IMR-90 (cell line): ENCODE results near the gene ADAM17. TPM values are rescaled to one million over a fixed set of nuclear protein-coding genes. Genes with fewer than 3 reads are reported as not detected.

Source experiments
- ATAC-seq: fragments of 200-7000 bp; cut with Tn5 transposase; 2 replicates; pipeline ENCODE4 v1.9.1; 2020; ENCODE audit warnings: low read depth, mild to moderate bottlenecking, moderate library complexity
- BruUV-seq: library from RNA; stranded (reverse); fragments of 400-500 nt; replicated peaks from 2 replicates; lab custom pipeline; 2021; lab: Mats Ljungman, UMichigan
- CTCF ChIA-PET: fragments of 300-600 bp; formaldehyde crosslinking; extraction: SDS; loops from one replicate; lab custom pipeline; 2021; ENCODE audit warnings: antibody characterized with exemption; lab: Yijun Ruan, JAX
- POLR2A ChIA-PET: fragments of 300-600 bp; sonication (Branson Sonifier 250); formaldehyde crosslinking; loops from one replicate; lab custom pipeline; 2022; ENCODE audit warnings: antibody characterized with exemption; ENCODE audit not compliant: unreplicated experiment; lab: Charles Lee
- DNase-seq: peaks from one replicate; pipeline ENCODE4 v3.0.0; 2013
- H2AFZ ChIP-seq: replicated peaks from 2 replicates; pipeline ENCODE3; 2013; ENCODE audit warnings: low read length, mild to moderate bottlenecking; ENCODE audit not compliant: poor library complexity
- H2AK5ac ChIP-seq: 2 replicates; pipeline ENCODE4 v1.6.1; 2013; ENCODE audit warnings: low read depth, low read length, inconsistent platforms
- H2AK9ac ChIP-seq: replicated peaks from 2 replicates; pipeline ENCODE3; 2013; ENCODE audit warnings: mild to moderate bottlenecking, low read depth, low read length, moderate library complexity; ENCODE audit not compliant: poor library complexity
- H2BK120ac ChIP-seq: 2 replicates; pipeline ENCODE4 v1.6.1; 2013; ENCODE audit warnings: low read depth, low read length, inconsistent platforms
- H2BK15ac ChIP-seq: 3 replicates; pipeline ENCODE4 v1.6.1; 2013; ENCODE audit warnings: low read depth, low read length, inconsistent platforms
- H2BK20ac ChIP-seq: 2 replicates; pipeline ENCODE4 v1.6.1; 2013; ENCODE audit warnings: low read depth, mild to moderate bottlenecking, inconsistent platforms, low read length, moderate library complexity
- H2BK5ac ChIP-seq: 2 replicates; pipeline ENCODE4 v1.6.1; 2013; ENCODE audit warnings: mild to moderate bottlenecking, low read depth, low read length, inconsistent platforms; ENCODE audit not compliant: poor library complexity, severe bottlenecking
- H3K14ac ChIP-seq: replicated peaks from 2 replicates; pipeline ENCODE4 v1.6.1; 2013; ENCODE audit warnings: low read depth, low read length, inconsistent platforms
- H3K18ac ChIP-seq: 2 replicates; pipeline ENCODE4 v1.6.1; 2013; ENCODE audit warnings: low read depth, low read length, control low read depth
- H3K23ac ChIP-seq: 2 replicates; pipeline ENCODE4 v1.6.1; 2013; ENCODE audit warnings: low read depth, low read length, inconsistent platforms
- H3K27ac ChIP-seq: 2 replicates; pipeline ENCODE4 v1.5.1; 2013; ENCODE audit warnings: mild to moderate bottlenecking, control low read depth, low read length; ENCODE audit not compliant: insufficient read depth
- H3K27me3 ChIP-seq: 2 replicates; pipeline ENCODE4 v1.6.1; 2013; ENCODE audit warnings: low read length; ENCODE audit not compliant: control insufficient read depth, insufficient read depth
- H3K36me3 ChIP-seq: 2 replicates; pipeline ENCODE4 v1.6.1; 2013; ENCODE audit warnings: low read length, mixed read lengths; ENCODE audit not compliant: control insufficient read depth, insufficient read depth
- H3K4ac ChIP-seq: 2 replicates; pipeline ENCODE4 v1.6.1; 2013; ENCODE audit warnings: low read depth, low read length, inconsistent platforms
- H3K4me1 ChIP-seq: 2 replicates; pipeline ENCODE4 v1.6.1; 2013; ENCODE audit warnings: low read length, mixed read lengths; ENCODE audit not compliant: control insufficient read depth, insufficient read depth
- H3K4me2 ChIP-seq: 2 replicates; pipeline ENCODE4 v1.6.1; 2013; ENCODE audit warnings: low read depth, mild to moderate bottlenecking, control low read depth, low read length, moderate library complexity
- H3K4me3 ChIP-seq: 2 replicates; pipeline ENCODE4 v1.5.1; 2013; ENCODE audit warnings: low read depth, mild to moderate bottlenecking, control low read depth, low read length, moderate library complexity; ENCODE audit not compliant: insufficient read depth
- H3K56ac ChIP-seq: 2 replicates; pipeline ENCODE4 v1.6.1; 2013; ENCODE audit warnings: low read length, inconsistent platforms; ENCODE audit not compliant: insufficient read depth; ENCODE audit errors: extremely low read depth
- H3K79me1 ChIP-seq, 2 experiments: 2 replicates each; pipeline ENCODE4 v1.6.1; 2013; ENCODE audit warnings: low read length in 2 of 2, inconsistent platforms in 1 of 2, low read depth in 1 of 2
- H3K9ac ChIP-seq: 2 replicates; pipeline ENCODE4 v1.6.1; 2013; ENCODE audit warnings: low read depth, low read length, control low read depth
- H3K9me1 ChIP-seq: 2 replicates; pipeline ENCODE4 v1.6.1; 2013; ENCODE audit warnings: low read length, inconsistent platforms; ENCODE audit not compliant: insufficient read depth
- H3K9me3 ChIP-seq: 2 replicates; pipeline ENCODE4 v1.6.1; 2013; ENCODE audit warnings: low read length; ENCODE audit not compliant: control insufficient read depth, insufficient read depth
- H4K20me1 ChIP-seq: 2 replicates; pipeline ENCODE4 v1.6.1; 2013; ENCODE audit warnings: low read length, inconsistent platforms; ENCODE audit not compliant: insufficient read depth
- H4K5ac ChIP-seq: 2 replicates; pipeline ENCODE4 v1.6.1; 2013; ENCODE audit warnings: mild to moderate bottlenecking, low read depth, low read length, control low read depth
- H4K8ac ChIP-seq, 2 experiments: 2 replicates each; pipeline ENCODE4 v1.6.1; 2013; ENCODE audit warnings: low read depth in 2 of 2, low read length in 2 of 2, control low read depth in 1 of 2, inconsistent platforms in 1 of 2
- H4K91ac ChIP-seq: 2 replicates; pipeline ENCODE4 v1.6.1; 2013; ENCODE audit warnings: low read depth, low read length, inconsistent platforms; ENCODE audit not compliant: insufficient read depth
- BHLHE40 ChIP-seq: fragments of 150-350 bp; IDR thresholded peaks from 2 replicates; pipeline ENCODE4 v1.6.1; 2016; ENCODE audit warnings: mild to moderate bottlenecking, low read depth, low read length
- CEBPB ChIP-seq: IDR thresholded peaks from 2 replicates; pipeline ENCODE4 v1.6.1; 2012; ENCODE audit warnings: low read depth, low read length, improper control_type of control experiment
- CHD1 ChIP-seq: IDR thresholded peaks from 2 replicates; pipeline ENCODE4 v1.6.1; 2012; ENCODE audit warnings: low read depth, low read length, improper control_type of control experiment
- FOS ChIP-seq: fragments of 150-350 bp; IDR thresholded peaks from 2 replicates; pipeline ENCODE4 v1.6.1; 2016; ENCODE audit warnings: low read depth, low read length
- MAFK ChIP-seq: IDR thresholded peaks from 2 replicates; pipeline ENCODE4 v1.6.1; 2012; ENCODE audit warnings: low read depth, low read length, improper control_type of control experiment
- MAZ ChIP-seq: IDR thresholded peaks from 2 replicates; pipeline ENCODE4 v1.6.1; 2012; ENCODE audit warnings: low read depth, mild to moderate bottlenecking, low read length, improper control_type of control experiment, moderate library complexity, borderline replicate concordance
- MXI1 ChIP-seq: IDR thresholded peaks from 2 replicates; pipeline ENCODE4 v1.6.1; 2012; ENCODE audit warnings: low read depth, mild to moderate bottlenecking, low read length, moderate library complexity, borderline replicate concordance
- NFE2L2 ChIP-seq: fragments of 150-350 bp; IDR thresholded peaks from 2 replicates; pipeline ENCODE4 v1.6.1; 2016; ENCODE audit warnings: low read depth, mild to moderate bottlenecking, low read length
- POLR2A ChIP-seq: IDR thresholded peaks from 2 replicates; pipeline ENCODE4 v1.6.1; 2012; ENCODE audit warnings: mild to moderate bottlenecking, low read depth, low read length
- RAD21 ChIP-seq: IDR thresholded peaks from 2 replicates; pipeline ENCODE4 v1.6.1; 2012; ENCODE audit warnings: low read length, improper control_type of control experiment
- RCOR1 ChIP-seq: IDR thresholded peaks from 2 replicates; pipeline ENCODE4 v1.6.1; 2012; ENCODE audit warnings: mild to moderate bottlenecking, low read length, improper control_type of control experiment; ENCODE audit not compliant: insufficient replicate concordance
- RFX5 ChIP-seq: IDR thresholded peaks from 2 replicates; pipeline ENCODE4 v1.8.0; 2012; ENCODE audit warnings: low read depth, mild to moderate bottlenecking, low read length, moderate library complexity
- SMC3 ChIP-seq: fragments of 150-350 bp; IDR thresholded peaks from 2 replicates; pipeline ENCODE4 v1.6.1; 2016; ENCODE audit warnings: low read depth, mild to moderate bottlenecking, antibody characterized with exemption, low read length, moderate library complexity
- USF2 ChIP-seq: fragments of 150-350 bp; IDR thresholded peaks from 2 replicates; pipeline ENCODE4 v1.6.1; 2017; ENCODE audit warnings: mild to moderate bottlenecking, antibody characterized with exemption, low read length, low read depth
- WGBS, 2 experiments: methylation state at CpG; one replicate each; pipeline versions ENCODE4 v1.1.5 to v1.1.7; 2013; ENCODE audit warnings: missing lambda C conversion rate in 2 of 2; ENCODE audit not compliant: insufficient read length in 1 of 2; ENCODE audit errors: extremely low coverage in 2 of 2; 5-methylcytosine and 5-hydroxymethylcytosine counted together
- dilution Hi-C: fragments of 300-500 bp; cut with HindIII; formaldehyde crosslinking; loops from one replicate; pipeline ENCODE4 v1.14.3; 2018; ENCODE audit warnings: low sequenced_read_pairs; ENCODE audit not compliant: unreplicated experiment
- in situ Hi-C: fragments of 300-500 bp; cut with MboI; formaldehyde crosslinking; loops from 3 replicates; pipeline ENCODE4 v1.14.3; 2019; ENCODE audit warnings: low sequenced_read_pairs, inconsistent platforms, mixed read lengths
- intact Hi-C: fragments of 100-400 bp; cut with micrococcal nuclease; formaldehyde crosslinking; loops from 2 replicates; pipeline ENCODE4 v1.10.0; 2022
- polyA plus RNA-seq, 3 experiments: library from polyadenylated mRNA; depleted of rRNA; stranded (reverse); fragments of >200 nt; gene quantifications; 2 replicates each; pipeline ENCODE4 v1.2.3, GENCODE V29; 2012; ENCODE audit warnings: low replicate concordance in 1 of 3
- total RNA-seq: library from RNA; depleted of rRNA; stranded (reverse); fragments of >200 nt; gene quantifications from 2 replicates; pipeline ENCODE4 v1.2.3, GENCODE V29; 2012
- TF ChIP-seq, protein P1 (sequence below): fragments of 150-350 bp; IDR thresholded peaks from 2 replicates; pipeline ENCODE4 v1.6.1; 2016; ENCODE audit warnings: low read depth, mild to moderate bottlenecking, low read length, moderate library complexity, borderline replicate concordance
- TF ChIP-seq, protein P2 (sequence below): conservative IDR thresholded peaks from 2 replicates; pipeline ENCODE4 v1.5.1; 2012; ENCODE audit warnings: mild to moderate bottlenecking, low read depth, low read length, improper control_type of control experiment

ADAM17 gene
- total and polyA plus RNA-seq, 2 of the 4 experiments (the other 2 are of a cell fraction): 9.6 to 34.4 TPM

GRCh38 chr2:9445089-9445488, 110.5 kb downstream of the ADAM17 start:
- no TSS peak for BruUV-seq
- H3K9ac ChIP-seq: no peak overlapping the region
- H3K23ac ChIP-seq: no peak overlapping the region
- H2AFZ ChIP-seq: no peak overlapping the region
- no peak overlapping the region for H2BK120ac ChIP-seq
- no peak overlapping the region for H3K18ac ChIP-seq
- no peak overlapping the region for H2AK9ac ChIP-seq
- no peak overlapping the region for H3K56ac ChIP-seq
- no peak overlapping the region for H3K27ac ChIP-seq
- dilution Hi-C loops (no loop called here), in situ Hi-C loops (no loop called here), intact Hi-C loops (no loop called here)
- H3K4me1 ChIP-seq: peaks cover 8% of the 10 kb centered on the region
- no peak overlapping the region for H3K14ac ChIP-seq
- ATAC-seq (no peak), DNase-seq (no peak)
- H4K20me1 ChIP-seq: peaks cover 9% of the 10 kb centered on the region; the same call in 1 of the 2 replicates
- ChIA-PET POLR2A (no interaction called here), CTCF (interaction anchor here (0.6 kb wide), 1 partner anchor 10 kb away, joined by 5 read pairs; no protein-coding TSS in a partner anchor)
- TF ChIP-seq, protein P1, sequence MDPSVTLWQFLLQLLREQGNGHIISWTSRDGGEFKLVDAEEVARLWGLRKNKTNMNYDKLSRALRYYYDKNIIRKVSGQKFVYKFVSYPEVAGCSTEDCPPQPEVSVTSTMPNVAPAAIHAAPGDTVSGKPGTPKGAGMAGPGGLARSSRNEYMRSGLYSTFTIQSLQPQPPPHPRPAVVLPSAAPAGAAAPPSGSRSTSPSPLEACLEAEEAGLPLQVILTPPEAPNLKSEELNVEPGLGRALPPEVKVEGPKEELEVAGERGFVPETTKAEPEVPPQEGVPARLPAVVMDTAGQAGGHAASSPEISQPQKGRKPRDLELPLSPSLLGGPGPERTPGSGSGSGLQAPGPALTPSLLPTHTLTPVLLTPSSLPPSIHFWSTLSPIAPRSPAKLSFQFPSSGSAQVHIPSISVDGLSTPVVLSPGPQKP: no peak
- TF ChIP-seq, protein P2, sequence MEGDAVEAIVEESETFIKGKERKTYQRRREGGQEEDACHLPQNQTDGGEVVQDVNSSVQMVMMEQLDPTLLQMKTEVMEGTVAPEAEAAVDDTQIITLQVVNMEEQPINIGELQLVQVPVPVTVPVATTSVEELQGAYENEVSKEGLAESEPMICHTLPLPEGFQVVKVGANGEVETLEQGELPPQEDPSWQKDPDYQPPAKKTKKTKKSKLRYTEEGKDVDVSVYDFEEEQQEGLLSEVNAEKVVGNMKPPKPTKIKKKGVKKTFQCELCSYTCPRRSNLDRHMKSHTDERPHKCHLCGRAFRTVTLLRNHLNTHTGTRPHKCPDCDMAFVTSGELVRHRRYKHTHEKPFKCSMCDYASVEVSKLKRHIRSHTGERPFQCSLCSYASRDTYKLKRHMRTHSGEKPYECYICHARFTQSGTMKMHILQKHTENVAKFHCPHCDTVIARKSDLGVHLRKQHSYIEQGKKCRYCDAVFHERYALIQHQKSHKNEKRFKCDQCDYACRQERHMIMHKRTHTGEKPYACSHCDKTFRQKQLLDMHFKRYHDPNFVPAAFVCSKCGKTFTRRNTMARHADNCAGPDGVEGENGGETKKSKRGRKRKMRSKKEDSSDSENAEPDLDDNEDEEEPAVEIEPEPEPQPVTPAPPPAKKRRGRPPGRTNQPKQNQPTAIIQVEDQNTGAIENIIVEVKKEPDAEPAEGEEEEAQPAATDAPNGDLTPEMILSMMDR: no peak
- TF ChIP-seq POLR2A (no peak), SMC3 (no peak), CEBPB (no peak), MAZ (no peak), RAD21 (no peak), NFE2L2 (no peak), USF2 (no peak), MAFK (no peak), BHLHE40 (no peak), MXI1 (no peak), FOS (no peak), RFX5 (no peak), RCOR1 (no peak), CHD1 (no peak)
- H3K27me3 ChIP-seq: no peaks in the 10 kb centered on the region
- H4K91ac ChIP-seq: no peak overlapping the region
- no peak overlapping the region for H4K8ac ChIP-seq
- H3K9me3 ChIP-seq: no peaks in the 10 kb centered on the region
- H2BK20ac ChIP-seq: no peak overlapping the region
- H2BK5ac ChIP-seq: no peak overlapping the region
- no peak overlapping the region for H3K4ac ChIP-seq
- H2BK15ac ChIP-seq: no peak overlapping the region
- peaks cover 2 to 6% of the 10 kb centered on the region in 2 experiments; a peak in 3 of 4 replicates for H3K79me1 ChIP-seq
- no peak overlapping the region for H3K4me3 ChIP-seq
- no peak overlapping the region for H2AK5ac ChIP-seq
- peaks cover 4% of the 10 kb centered on the region; the same call in 1 of the 2 replicates for H3K9me1 ChIP-seq
- WGBS, 2 experiments: 93% methylated on average over 3 of the region's 7 CpGs; no CpG with 5 or more reads in 1 of the 2 experiments
- peaks cover 19% of the 10 kb centered on the region for H3K36me3 ChIP-seq
- no peak overlapping the region for H4K5ac ChIP-seq
- no peak overlapping the region for H3K4me2 ChIP-seq
